Measurements from ENCODE around the gene ADIPOR1.
"Not testable (repeated sequence)": the region's sequence is repeated elsewhere in the genome, so short reads cannot be mapped to it uniquely, and the experiment has no call there.

Gene ADIPOR1

GRCh38 chr1:202957733-202958543 lies at the start of gene ADIPOR1:
TSS of gene ADIPOR1 (minus strand) at chr1:202958312. CDS start at chr1:202951070, 7,242 bp downstream.
- peak; percentile 82 to 88 for DNase-seq (ENCODE audit: low read depth in 2 of 2, low spot score in 1 of 2)

- peak; percentile 88 to 91 for DNase-seq (ENCODE audit: low read depth in 2 of 2, low spot score in 1 of 2)
These were observed 49.1 kb upstream of the ADIPOR1 start, which contains the start of gene TMEM183A for GRCh38 chr1:203006948-203007871. TSS of gene TMEM183A (plus strand) at chr1:203007374. CDS start at chr1:203007466, 92 bp downstream.

GRCh38 chr1:203005395-203006142 lies 47.5 kb upstream of the ADIPOR1 start:
- DNase-seq (ENCODE audit: low read depth in 2 of 2, low spot score in 1 of 2) = not testable (repeated sequence)

- no peak for DNase-seq (ENCODE audit: low read depth in 2 of 2, low spot score in 1 of 2)
These were observed 44.8 kb upstream of the ADIPOR1 start for GRCh38 chr1:203002951-203003350.

GRCh38 chr1:203001986-203002385 lies 43.9 kb upstream of the ADIPOR1 start:
- no peak for DNase-seq (ENCODE audit: low read depth in 2 of 2, low spot score in 1 of 2)

- DNase-seq (ENCODE audit: low read depth in 2 of 2, low spot score in 1 of 2) = no peak
These were observed 42.3 kb upstream of the ADIPOR1 start for GRCh38 chr1:203000217-203000944.

GRCh38 chr1:202998836-202999750 lies 41.0 kb upstream of the ADIPOR1 start:
- peak; percentile 8 to 41 for DNase-seq (ENCODE audit: low read depth in 2 of 2, low spot score in 1 of 2)

GRCh38 chr1:202994756-202995155 lies 36.6 kb upstream of the ADIPOR1 start:
- no peak for DNase-seq (ENCODE audit: low read depth in 2 of 2, low spot score in 1 of 2)

GRCh38 chr1:202991112-202991511 lies 33.0 kb upstream of the ADIPOR1 start:
- DNase-seq (ENCODE audit: low read depth in 2 of 2, low spot score in 1 of 2) = no peak

- DNase-seq (ENCODE audit: low read depth in 2 of 2, low spot score in 1 of 2) = no peak
These were observed 31.8 kb upstream of the ADIPOR1 start for GRCh38 chr1:202989879-202990278.

- no peak for DNase-seq (ENCODE audit: low read depth in 2 of 2, low spot score in 1 of 2)
These were observed 29.9 kb upstream of the ADIPOR1 start for GRCh38 chr1:202987922-202988583.

- DNase-seq (ENCODE audit: low read depth in 2 of 2, low spot score in 1 of 2) = no peak
These were observed 29.1 kb upstream of the ADIPOR1 start for GRCh38 chr1:202987255-202987654.

GRCh38 chr1:202986120-202986519 lies 28.0 kb upstream of the ADIPOR1 start:
- DNase-seq (ENCODE audit: low read depth in 2 of 2, low spot score in 1 of 2) = not testable (repeated sequence)

GRCh38 chr1:202982715-202983430 lies 24.8 kb upstream of the ADIPOR1 start:
- no peak for DNase-seq (ENCODE audit: low read depth in 2 of 2, low spot score in 1 of 2)

- no peak for DNase-seq (ENCODE audit: low read depth in 2 of 2, low spot score in 1 of 2)
These were observed 23.8 kb upstream of the ADIPOR1 start for GRCh38 chr1:202981939-202982338.

- no peak for DNase-seq (ENCODE audit: low read depth in 2 of 2, low spot score in 1 of 2)
These were observed 21.3 kb upstream of the ADIPOR1 start for GRCh38 chr1:202979459-202979858.

GRCh38 chr1:202976633-202977032 lies 18.5 kb upstream of the ADIPOR1 start:
- no peak for DNase-seq (ENCODE audit: low read depth in 2 of 2, low spot score in 1 of 2)

- DNase-seq (ENCODE audit: low read depth in 2 of 2, low spot score in 1 of 2) = no peak
These were observed 16.7 kb upstream of the ADIPOR1 start for GRCh38 chr1:202974856-202975255.
